ENCODE results near the gene EEFSEC.

DNA sequence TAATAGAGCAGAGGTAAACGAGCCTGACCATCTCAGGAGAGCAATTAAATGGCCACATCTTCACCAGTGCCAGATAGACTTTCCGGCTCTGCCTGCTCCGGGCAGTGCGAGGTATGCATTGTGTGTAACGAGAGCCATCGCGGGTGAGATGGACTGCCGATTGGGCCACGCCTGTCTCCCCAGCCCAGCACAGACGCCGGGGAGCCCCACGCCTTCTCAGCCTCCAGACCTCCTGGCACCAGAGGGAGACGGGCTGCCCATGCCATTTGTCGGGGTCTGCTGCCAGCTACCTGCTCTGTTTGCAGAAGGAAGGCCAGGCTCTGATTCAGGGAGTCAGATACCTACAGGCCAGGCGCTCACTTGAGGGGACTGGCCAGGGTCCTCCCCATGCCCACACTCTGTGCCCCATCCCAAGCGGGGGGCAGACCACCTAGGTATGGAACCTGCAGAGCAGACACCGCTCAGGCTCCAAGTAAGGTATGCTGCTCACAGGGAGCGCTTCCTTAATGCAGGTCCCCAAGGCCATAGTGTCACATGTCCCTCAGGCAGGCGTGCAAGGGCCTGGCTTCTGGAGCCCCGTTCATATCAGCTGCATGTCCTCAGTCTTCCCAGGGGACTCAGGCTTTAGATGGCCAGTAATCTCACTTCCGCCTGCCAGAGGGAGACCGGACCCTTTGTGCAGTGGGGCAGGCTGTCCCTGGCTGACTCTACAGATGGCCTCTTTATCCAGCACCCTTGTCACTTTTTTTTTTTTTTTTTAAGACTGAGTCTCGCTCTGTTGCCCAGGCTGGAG is 251.2 kb downstream of the EEFSEC start:
- TF ChIP-seq, protein P1, sequence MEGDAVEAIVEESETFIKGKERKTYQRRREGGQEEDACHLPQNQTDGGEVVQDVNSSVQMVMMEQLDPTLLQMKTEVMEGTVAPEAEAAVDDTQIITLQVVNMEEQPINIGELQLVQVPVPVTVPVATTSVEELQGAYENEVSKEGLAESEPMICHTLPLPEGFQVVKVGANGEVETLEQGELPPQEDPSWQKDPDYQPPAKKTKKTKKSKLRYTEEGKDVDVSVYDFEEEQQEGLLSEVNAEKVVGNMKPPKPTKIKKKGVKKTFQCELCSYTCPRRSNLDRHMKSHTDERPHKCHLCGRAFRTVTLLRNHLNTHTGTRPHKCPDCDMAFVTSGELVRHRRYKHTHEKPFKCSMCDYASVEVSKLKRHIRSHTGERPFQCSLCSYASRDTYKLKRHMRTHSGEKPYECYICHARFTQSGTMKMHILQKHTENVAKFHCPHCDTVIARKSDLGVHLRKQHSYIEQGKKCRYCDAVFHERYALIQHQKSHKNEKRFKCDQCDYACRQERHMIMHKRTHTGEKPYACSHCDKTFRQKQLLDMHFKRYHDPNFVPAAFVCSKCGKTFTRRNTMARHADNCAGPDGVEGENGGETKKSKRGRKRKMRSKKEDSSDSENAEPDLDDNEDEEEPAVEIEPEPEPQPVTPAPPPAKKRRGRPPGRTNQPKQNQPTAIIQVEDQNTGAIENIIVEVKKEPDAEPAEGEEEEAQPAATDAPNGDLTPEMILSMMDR (IDR thresholded peaks at IDR 0.05): no peak
- TF ChIP-seq POLR2A (IDR thresholded peaks at IDR 0.05): no peak
